ENCODE measurements around the gene L1TD1. TPM values are rescaled to one million over a fixed set of nuclear protein-coding genes. Genes with fewer than 3 reads are reported as not detected.

L1TD1 gene
- total and polyA plus RNA-seq, 12 donors: 0.16 to 1.1 (median 0.46) TPM

DNA sequence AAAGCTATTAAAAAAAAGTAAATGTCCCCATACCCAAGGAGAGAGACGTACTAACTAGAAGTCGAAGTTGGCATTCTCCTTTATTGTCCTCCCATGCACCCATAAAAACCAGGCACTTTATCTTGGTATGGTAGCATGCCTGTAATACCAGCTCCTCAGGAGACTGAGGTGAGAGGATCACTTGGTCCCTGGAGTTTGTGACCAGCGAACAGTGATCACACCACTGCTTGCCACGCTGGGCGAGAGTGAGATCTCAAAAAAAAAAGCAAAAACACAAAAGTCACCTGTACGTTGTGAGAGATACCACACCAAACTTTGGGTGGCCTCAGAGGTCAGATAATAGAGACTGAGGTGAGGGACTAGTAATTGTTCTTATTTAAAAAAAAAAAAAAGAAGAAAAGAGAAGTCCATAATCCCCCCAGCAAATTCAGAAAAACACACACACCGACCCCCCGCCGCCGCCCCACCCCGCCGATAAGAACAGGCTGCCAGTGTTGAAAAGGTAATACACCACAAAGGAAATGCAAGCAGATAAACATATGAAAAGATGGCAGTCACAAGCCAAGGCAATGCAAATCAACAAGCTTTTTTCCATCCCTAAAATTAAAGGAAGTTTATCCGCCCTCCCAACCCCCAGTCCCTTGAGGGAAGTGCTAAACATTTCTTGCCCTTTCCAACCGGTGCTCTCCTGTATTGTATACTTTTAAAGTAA is 3.6 kb downstream of the L1TD1 start:
- Histone ChIP-seq H3K27ac (no peak overlapping the region), H3K9me3 (replicated peaks in 1 of 3) (no peaks in the 10 kb centered on the region), H3K27me3 (peaks cover 15% of the 10 kb centered on the region), H3K36me3 (replicated peaks in 1 of 2) (no peaks in the 10 kb centered on the region), H3K4me3 (no peak overlapping the region), H3K4me1 (replicated peaks in 1 of 2) (peaks cover 0 to 7% of the 10 kb centered on the region in 2 donors)
- intact Hi-C loops (cut with DNase I): no loop called here
- no peak for TF ChIP-seq POLR2A (IDR thresholded peaks at IDR 0.05)
- TF ChIP-seq, protein P1, sequence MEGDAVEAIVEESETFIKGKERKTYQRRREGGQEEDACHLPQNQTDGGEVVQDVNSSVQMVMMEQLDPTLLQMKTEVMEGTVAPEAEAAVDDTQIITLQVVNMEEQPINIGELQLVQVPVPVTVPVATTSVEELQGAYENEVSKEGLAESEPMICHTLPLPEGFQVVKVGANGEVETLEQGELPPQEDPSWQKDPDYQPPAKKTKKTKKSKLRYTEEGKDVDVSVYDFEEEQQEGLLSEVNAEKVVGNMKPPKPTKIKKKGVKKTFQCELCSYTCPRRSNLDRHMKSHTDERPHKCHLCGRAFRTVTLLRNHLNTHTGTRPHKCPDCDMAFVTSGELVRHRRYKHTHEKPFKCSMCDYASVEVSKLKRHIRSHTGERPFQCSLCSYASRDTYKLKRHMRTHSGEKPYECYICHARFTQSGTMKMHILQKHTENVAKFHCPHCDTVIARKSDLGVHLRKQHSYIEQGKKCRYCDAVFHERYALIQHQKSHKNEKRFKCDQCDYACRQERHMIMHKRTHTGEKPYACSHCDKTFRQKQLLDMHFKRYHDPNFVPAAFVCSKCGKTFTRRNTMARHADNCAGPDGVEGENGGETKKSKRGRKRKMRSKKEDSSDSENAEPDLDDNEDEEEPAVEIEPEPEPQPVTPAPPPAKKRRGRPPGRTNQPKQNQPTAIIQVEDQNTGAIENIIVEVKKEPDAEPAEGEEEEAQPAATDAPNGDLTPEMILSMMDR (IDR thresholded peaks at IDR 0.05): no peak
- 51 to 56% (median 54%) methylated on average over 14 of the region's 14 CpGs for WGBS, 4 donors
- no peak for DNase-seq

DNA sequence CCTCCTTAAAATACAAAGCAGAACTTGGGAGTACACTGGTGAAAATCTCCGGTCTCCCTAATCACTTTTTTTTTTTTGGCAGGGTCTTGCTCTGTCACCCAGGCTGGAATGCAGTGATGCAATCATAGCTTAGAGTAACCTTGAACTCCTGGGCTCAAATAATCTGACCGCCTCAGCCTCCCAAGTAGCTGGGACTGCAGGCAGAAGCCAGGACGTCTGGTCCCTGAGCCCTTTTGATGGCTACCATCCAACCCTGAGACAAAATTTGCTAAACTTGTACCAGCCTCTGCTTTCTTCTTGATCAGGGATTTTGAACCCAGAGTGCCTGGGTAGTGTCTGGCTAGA is 4.1 kb downstream of the L1TD1 start:
- WGBS, 4 donors: 3 to 15% (median 12%) methylated on average over 3 of the region's 3 CpGs
- Histone ChIP-seq H3K27ac (no peak overlapping the region), H3K4me3 (no peak overlapping the region), H3K36me3 (replicated peaks in 1 of 2) (no peaks in the 10 kb centered on the region), H3K9me3 (replicated peaks in 1 of 3) (no peaks in the 10 kb centered on the region), H3K27me3 (peaks cover 15% of the 10 kb centered on the region), H3K4me1 (replicated peaks in 1 of 2) (peaks cover 0 to 7% of the 10 kb centered on the region in 2 donors)
- intact Hi-C loops (cut with DNase I): no loop called here
- TF ChIP-seq POLR2A (IDR thresholded peaks at IDR 0.05): no peak
- TF ChIP-seq, protein P1 (IDR thresholded peaks at IDR 0.05): no peak
- DNase-seq: peak; percentile 30 to 84 (median 83)

DNA sequence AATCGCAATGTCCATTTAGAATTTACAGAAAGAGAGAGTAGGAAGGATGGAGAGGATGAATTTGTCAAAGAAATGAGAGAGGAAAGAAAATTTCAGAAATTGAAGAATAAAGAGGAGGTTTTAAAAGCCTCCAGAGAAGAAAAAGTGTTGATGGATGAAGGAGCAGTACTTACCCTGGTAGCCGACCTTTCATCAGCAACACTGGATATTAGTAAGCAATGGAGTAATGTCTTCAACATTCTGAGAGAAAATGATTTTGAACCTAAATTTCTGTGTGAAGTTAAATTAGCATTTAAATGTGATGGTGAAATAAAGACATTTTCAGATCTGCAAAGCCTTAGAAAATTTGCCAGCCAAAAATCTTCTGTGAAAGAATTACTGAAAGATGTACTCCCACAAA is 12.5 kb downstream of the L1TD1 start:
- no peaks in the 10 kb centered on the region for H3K27me3 ChIP-seq
- intact Hi-C loops (cut with DNase I): no loop called here
- no peak overlapping the region for H3K27ac ChIP-seq
- H3K9me3 ChIP-seq (replicated peaks in 1 of 3): no peaks in the 10 kb centered on the region
- H3K4me1 ChIP-seq (replicated peaks in 1 of 2): no peaks in the 10 kb centered on the region
- no peak for DNase-seq
- no peak overlapping the region for H3K4me3 ChIP-seq
- WGBS, 4 donors: 85 to 98% (median 91%) methylated on average over 2 of the region's 2 CpGs
- TF ChIP-seq, protein P1 (IDR thresholded peaks at IDR 0.05): no peak
- TF ChIP-seq POLR2A (IDR thresholded peaks at IDR 0.05): no peak
- H3K36me3 ChIP-seq (replicated peaks in 1 of 2): no peaks in the 10 kb centered on the region

DNA sequence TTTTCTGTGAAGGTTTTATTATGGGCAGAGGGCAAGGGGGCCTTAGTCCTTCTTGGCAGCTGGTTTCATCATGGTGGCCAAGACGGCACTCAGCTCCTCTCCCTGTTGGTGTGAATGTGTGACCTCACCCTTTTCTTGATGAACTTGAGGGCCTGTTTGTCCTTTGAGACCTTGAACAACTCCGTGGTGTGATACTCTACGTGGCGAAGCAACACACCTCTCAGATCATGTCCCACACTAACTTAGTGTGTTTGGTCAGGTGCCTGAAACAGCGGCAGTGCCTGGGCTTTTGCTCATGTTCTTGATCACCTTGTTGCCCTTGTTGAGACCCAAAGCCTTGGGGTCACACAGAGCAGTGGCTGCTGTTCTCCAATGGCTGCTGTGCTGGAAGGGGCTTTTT is 13.4 kb downstream of the L1TD1 start:
- intact Hi-C loops (cut with DNase I): no loop called here
- H3K4me3 ChIP-seq: no peak overlapping the region
- H3K27me3 ChIP-seq: no peaks in the 10 kb centered on the region
- H3K36me3 ChIP-seq (replicated peaks in 1 of 2): no peaks in the 10 kb centered on the region
- H3K27ac ChIP-seq: no peak overlapping the region
- TF ChIP-seq, protein P1 (IDR thresholded peaks at IDR 0.05): no peak
- TF ChIP-seq POLR2A (IDR thresholded peaks at IDR 0.05): no peak
- no peak for DNase-seq
- H3K4me1 ChIP-seq (replicated peaks in 1 of 2): no peaks in the 10 kb centered on the region
- WGBS, 4 donors: 85 to 93% (median 86%) methylated on average over 5 of the region's 5 CpGs
- no peaks in the 10 kb centered on the region for H3K9me3 ChIP-seq (replicated peaks in 1 of 3)

Data from adrenal gland (tissue), 12 donors.